Common myeloid progenitor, CD34-positive (primary cell): ENCODE measurements around the gene PACRG.

Source experiments
- CTCF ChIA-PET: fragments of 350-600 bp; sonication (Branson Sonifier 250); formaldehyde crosslinking; loops from one replicate; lab custom pipeline; 2021; ENCODE audit warnings: antibody characterized with exemption; lab: Charles Lee
- POLR2A ChIA-PET: fragments of 350-600 bp; sonication (Branson Sonifier 250); formaldehyde crosslinking; loops from one replicate; lab custom pipeline; 2021; ENCODE audit warnings: antibody characterized with exemption; lab: Charles Lee
- DNase-seq, 3 donors: peaks; one replicate each; pipeline versions ENCODE4 v3.0.0 to v3.0.0-alpha.2; 2013
- H3K27ac ChIP-seq, 2 experiments: 1 replicate in 1 of 2; 2 replicates in 1 of 2; pipeline ENCODE4 v1.7.0; 2013; ENCODE audit warnings: inconsistent platforms in 2 of 2, low read length in 2 of 2, mild to moderate bottlenecking in 2 of 2, low read depth in 1 of 2, moderate library complexity in 1 of 2; ENCODE audit not compliant: severe bottlenecking in 2 of 2, insufficient read depth in 1 of 2, poor library complexity in 1 of 2
- H3K27me3 ChIP-seq, 5 experiments: replicated peaks in 2 of 5; 1 replicate in 3 of 5; 2 replicates in 2 of 5; pipeline versions ENCODE4 v1.6.1 to v1.7.0; 2013; ENCODE audit warnings: low read length in 4 of 5, mild to moderate bottlenecking in 2 of 5, moderate library complexity in 2 of 5, inconsistent platforms in 1 of 5; ENCODE audit not compliant: insufficient read depth in 5 of 5, control insufficient read depth in 4 of 5
- H3K36me3 ChIP-seq, 4 experiments: 1 replicate in 2 of 4; 2 replicates in 2 of 4; pipeline versions ENCODE4 v1.6.1 to v1.7.0; 2013; ENCODE audit warnings: low read length in 3 of 4, control low read depth in 1 of 4, mild to moderate bottlenecking in 1 of 4; ENCODE audit not compliant: control insufficient read depth in 4 of 4, insufficient read depth in 4 of 4
- H3K4me1 ChIP-seq, 4 experiments: 1 replicate in 3 of 4; 2 replicates in 1 of 4; pipeline versions ENCODE4 v1.6.1 to v1.7.1; 2013; ENCODE audit warnings: low read length in 3 of 4, mild to moderate bottlenecking in 3 of 4, control low read depth in 1 of 4, inconsistent platforms in 1 of 4, moderate library complexity in 1 of 4; ENCODE audit not compliant: control insufficient read depth in 4 of 4, insufficient read depth in 4 of 4; ENCODE audit errors: control extremely low read depth in 1 of 4
- H3K4me3 ChIP-seq, 7 experiments: 1 replicate in 4 of 7; 2 replicates in 3 of 7; pipeline versions ENCODE4 v1.5.1 to v1.7.0; 2013; ENCODE audit warnings: mild to moderate bottlenecking in 7 of 7, low read length in 6 of 7, moderate library complexity in 6 of 7, inconsistent platforms in 2 of 7, low read depth in 2 of 7, control low read depth in 1 of 7; ENCODE audit not compliant: insufficient read depth in 4 of 7, control insufficient read depth in 1 of 7; ENCODE audit errors: extremely low read depth in 1 of 7
- H3K9me3 ChIP-seq, 5 experiments: 1 replicate in 4 of 5; 2 replicates in 1 of 5; pipeline versions ENCODE4 v1.6.1 to v1.7.1; 2013; ENCODE audit warnings: low read length in 4 of 5, mild to moderate bottlenecking in 2 of 5, inconsistent platforms in 1 of 5, low read depth in 1 of 5, moderate library complexity in 1 of 5; ENCODE audit not compliant: control insufficient read depth in 4 of 5, insufficient read depth in 2 of 5; ENCODE audit errors: control extremely low read depth in 1 of 5
- WGBS: methylation state at CpG from one replicate; pipeline ENCODE4 v1.1.5; 2013; ENCODE audit not compliant: insufficient coverage; 5-methylcytosine and 5-hydroxymethylcytosine counted together

PACRG gene

DNA sequence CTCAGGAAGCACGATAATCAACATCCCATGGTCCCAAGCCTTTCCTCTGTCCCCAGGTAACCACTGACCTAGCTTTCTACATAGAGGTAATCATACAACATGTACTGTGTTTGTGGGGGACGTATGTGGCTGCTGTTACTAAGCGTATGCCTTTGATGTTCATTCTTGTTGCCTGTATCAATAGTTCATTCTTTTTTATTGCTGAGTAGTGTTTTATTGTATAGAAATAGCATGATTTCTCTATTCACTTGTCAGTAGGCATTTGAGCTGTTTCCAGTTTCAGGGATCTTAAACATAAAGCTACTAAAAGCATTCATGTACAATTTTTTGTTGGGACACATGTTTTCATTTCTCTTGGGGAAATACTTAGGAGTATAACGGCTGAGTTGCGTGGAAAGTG, 185.4 kb downstream of the PACRG start:
- ChIA-PET POLR2A (no interaction called here), CTCF (no interaction called here)
- H3K4me1 ChIP-seq: no peaks in the 10 kb centered on the region
- H3K4me3 ChIP-seq: no peak overlapping the region
- H3K36me3 ChIP-seq: no peaks in the 10 kb centered on the region
- no peaks in the 10 kb centered on the region for H3K27me3 ChIP-seq
- H3K9me3 ChIP-seq: no peaks in the 10 kb centered on the region
- 100% methylated on average over 3 of the region's 5 CpGs for WGBS
- H3K27ac ChIP-seq: no peak overlapping the region
- DNase-seq: no peak

DNA sequence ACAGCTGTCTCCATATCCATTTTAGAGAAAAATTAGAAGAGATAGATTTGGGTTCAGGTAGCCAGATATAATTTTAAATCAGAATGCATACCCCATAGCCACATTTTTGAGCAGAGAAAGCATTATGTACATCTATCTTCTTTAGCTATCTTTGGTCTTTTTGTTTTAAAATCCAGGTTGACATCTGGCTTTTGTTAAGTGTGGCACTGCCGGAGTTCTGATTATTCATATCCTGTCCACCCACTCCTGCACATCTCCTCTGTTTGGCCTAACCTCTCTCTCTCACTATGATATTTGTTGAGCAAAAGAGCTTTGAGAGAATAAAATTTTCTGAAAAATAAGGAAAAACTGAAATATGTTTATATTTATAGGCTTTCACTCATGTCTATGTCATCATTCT, 189.7 kb downstream of the PACRG start:
- no peaks in the 10 kb centered on the region for H3K27me3 ChIP-seq
- H3K4me1 ChIP-seq: no peaks in the 10 kb centered on the region
- no peaks in the 10 kb centered on the region for H3K36me3 ChIP-seq
- no peak for DNase-seq
- no peak overlapping the region for H3K4me3 ChIP-seq
- H3K9me3 ChIP-seq: peaks cover 0 to 2% (median 0%) of the 10 kb centered on the region in 5 experiments
- ChIA-PET POLR2A (no interaction called here), CTCF (no interaction called here)
- no peak overlapping the region for H3K27ac ChIP-seq
- no CpG with 5 or more reads among the region's 1 CpG for WGBS

- H3K36me3 ChIP-seq: no peaks in the 10 kb centered on the region
- H3K4me3 ChIP-seq: no peak overlapping the region
- H3K4me1 ChIP-seq: no peaks in the 10 kb centered on the region
- CTCF ChIA-PET: no interaction called here
- DNase-seq: no peak
- H3K9me3 ChIP-seq: peaks cover 0 to 2% (median 0%) of the 10 kb centered on the region in 5 experiments
- POLR2A ChIA-PET: no interaction called here
- WGBS: 14% methylated on average over 4 of the region's 6 CpGs
- H3K27ac ChIP-seq: no peak overlapping the region
- H3K27me3 ChIP-seq: no peaks in the 10 kb centered on the region
Observed at GRCh38 chr6:162921062-162921461, 193.3 kb downstream of the PACRG start.

GRCh38 chr6:162921510-162922040, 193.8 kb downstream of the PACRG start:
- Histone ChIP-seq H3K27ac (no peak overlapping the region), H3K27me3 (no peaks in the 10 kb centered on the region), H3K36me3 (no peaks in the 10 kb centered on the region), H3K9me3 (peaks cover 0 to 2% (median 0%) of the 10 kb centered on the region in 5 experiments), H3K4me1 (no peaks in the 10 kb centered on the region), H3K4me3 (no peak overlapping the region)
- CTCF ChIA-PET: no interaction called here
- WGBS: 88% methylated on average over 5 of the region's 7 CpGs
- DNase-seq: no peak
- POLR2A ChIA-PET: no interaction called here

DNA sequence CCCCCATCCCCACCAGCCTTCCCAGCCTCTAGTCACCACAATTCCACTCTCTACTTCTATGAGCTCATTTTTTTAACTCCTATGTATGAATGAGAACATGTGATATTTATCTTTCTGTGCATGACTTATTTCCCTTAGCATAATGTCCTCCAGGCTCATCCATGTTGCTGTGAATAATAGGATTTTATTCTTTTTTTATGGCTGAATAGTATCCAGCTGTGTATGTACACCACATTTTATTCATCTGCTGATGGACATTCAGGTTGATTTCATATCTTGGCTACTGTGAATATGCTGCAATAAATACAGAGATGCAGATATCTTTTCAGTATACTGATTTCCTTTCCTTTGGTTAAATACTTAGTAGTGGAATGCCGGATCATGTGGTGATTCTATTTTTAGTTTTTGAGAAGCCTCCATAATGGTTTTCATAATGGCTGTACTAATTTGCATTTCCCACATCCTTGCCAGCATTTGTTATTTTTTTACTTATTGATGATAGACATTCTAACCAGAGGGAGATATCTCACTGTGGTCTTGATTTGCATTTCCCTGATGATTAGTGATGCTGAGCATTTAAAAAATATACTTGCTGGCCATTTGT, 194.9 kb downstream of the PACRG start:
- H3K9me3 ChIP-seq: peaks cover 0 to 2% (median 0%) of the 10 kb centered on the region in 5 experiments
- no peak for DNase-seq
- H3K4me1 ChIP-seq: no peaks in the 10 kb centered on the region
- H3K27ac ChIP-seq: no peak overlapping the region
- H3K4me3 ChIP-seq: no peak overlapping the region
- no peaks in the 10 kb centered on the region for H3K27me3 ChIP-seq
- no peaks in the 10 kb centered on the region for H3K36me3 ChIP-seq
- POLR2A ChIA-PET: no interaction called here
- no CpG with 5 or more reads among the region's 1 CpG for WGBS
- CTCF ChIA-PET: no interaction called here

GRCh38 chr6:162934844-162935243, 207.1 kb downstream of the PACRG start:
- ChIA-PET CTCF (no interaction called here), POLR2A (no interaction called here)
- Histone ChIP-seq H3K9me3 (peaks cover 0 to 14% (median 0%) of the 10 kb centered on the region in 5 experiments), H3K27ac (no peak overlapping the region), H3K27me3 (no peaks in the 10 kb centered on the region), H3K4me1 (no peaks in the 10 kb centered on the region), H3K4me3 (no peak overlapping the region), H3K36me3 (no peaks in the 10 kb centered on the region)
- no CpG with 5 or more reads among the region's 1 CpG for WGBS
- DNase-seq: no peak

- WGBS: 89% methylated on average over 4 of the region's 5 CpGs
- CTCF ChIA-PET: no interaction called here
Observed at GRCh38 chr6:162940426-162940825, 212.7 kb downstream of the PACRG start.

More at GRCh38 chr6:162940426-162940825, 212.7 kb downstream of the PACRG start:
- peaks cover 2 to 18% (median 3%) of the 10 kb centered on the region in 5 experiments for H3K9me3 ChIP-seq
- no peaks in the 10 kb centered on the region for H3K27me3 ChIP-seq
- H3K4me3 ChIP-seq: no peak overlapping the region
- POLR2A ChIA-PET: no interaction called here
- DNase-seq: no peak
- no peak overlapping the region for H3K27ac ChIP-seq
- no peaks in the 10 kb centered on the region for H3K4me1 ChIP-seq
- H3K36me3 ChIP-seq: no peaks in the 10 kb centered on the region
